Erythroblast (primary cell): ENCODE measurements around the gene STUB1.

ENCODE experiments used
- DNase-seq, 2 experiments: peaks; one replicate each; lab custom pipeline; 2025; lab: John Stamatoyannopoulos, UW
- GATA1 ChIP-seq: IDR thresholded peaks from 2 replicates; pipeline ENCODE4 v1.6.1; 2011; ENCODE audit warnings: low read depth, mild to moderate bottlenecking, control low read depth, low read length, moderate library complexity
- POLR2A ChIP-seq: IDR thresholded peaks from 2 replicates; pipeline ENCODE4 v1.6.1; 2011; ENCODE audit warnings: mild to moderate bottlenecking, low read length

Gene STUB1

GRCh38 chr16:725463-726187, 45.4 kb downstream of the STUB1 start:
- TF ChIP-seq GATA1 (no peak), POLR2A (no peak)
- DNase-seq = no peak

- TF ChIP-seq POLR2A (no peak), GATA1 (no peak)
- no peak for DNase-seq
Measured at GRCh38 chr16:726188-726437, 45.9 kb downstream of the STUB1 start.

GRCh38 chr16:726438-727290, 46.5 kb downstream of the STUB1 start, which contains the start of the genes CCDC78 and HAGHL:
Gene CCDC78 (minus strand): TSS chr16:726443. CDS start chr16:726367, 76 bp downstream.
Gene HAGHL (plus strand): TSS chr16:727106. CDS start chr16:727510, 404 bp downstream.
- TF ChIP-seq GATA1 = no peak
- TF ChIP-seq POLR2A = no peak
- peak; percentile 74 to 75 for DNase-seq

DNA sequence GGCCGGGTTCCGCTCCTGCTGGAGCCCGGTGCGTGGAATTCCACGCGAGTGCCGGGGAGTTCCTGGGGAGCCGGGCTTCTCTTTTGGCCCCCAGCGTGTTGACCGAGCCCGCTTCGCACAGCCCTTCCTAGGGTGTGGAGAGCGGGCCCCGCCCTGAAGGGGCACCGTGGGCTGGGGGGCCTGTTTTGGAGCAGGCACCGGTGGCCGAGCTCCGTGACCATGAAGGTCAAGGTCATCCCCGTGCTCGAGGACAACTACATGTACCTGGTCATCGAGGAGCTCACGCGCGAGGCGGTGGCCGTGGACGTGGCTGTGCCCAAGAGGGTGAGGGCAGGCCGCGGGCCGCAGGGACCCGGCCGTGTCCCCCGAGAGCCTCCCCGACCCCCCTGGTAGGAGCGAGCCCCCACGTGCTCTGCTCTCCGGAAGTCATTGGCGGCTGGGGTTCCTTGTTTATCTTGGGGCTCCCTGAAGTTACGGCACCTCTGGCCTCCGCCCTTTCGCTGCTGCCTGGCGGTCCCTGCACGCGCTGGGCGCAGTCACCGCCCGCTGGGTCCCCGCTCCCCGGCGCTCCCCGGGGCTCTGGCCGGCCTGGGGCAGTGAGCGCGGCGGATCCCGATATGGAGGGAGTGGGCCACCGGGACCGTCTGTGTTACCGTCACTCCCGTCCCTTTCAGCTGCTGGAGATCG, 47.2 kb downstream of the STUB1 start:
- peak; percentile 69 to 77 for DNase-seq

GRCh38 chr16:728131-728889, 48.1 kb downstream of the STUB1 start:
- TF ChIP-seq POLR2A (no peak), GATA1 (no peak)
- DNase-seq = peak; percentile 80 to 85

More for the DNA sequence above, 47.2 kb downstream of the STUB1 start:
- no peak for TF ChIP-seq POLR2A
- no peak for TF ChIP-seq GATA1

- DNase-seq = no peak
- no peak for TF ChIP-seq GATA1
- no peak for TF ChIP-seq POLR2A
Measured at GRCh38 chr16:728890-729744, 48.9 kb downstream of the STUB1 start.

DNA sequence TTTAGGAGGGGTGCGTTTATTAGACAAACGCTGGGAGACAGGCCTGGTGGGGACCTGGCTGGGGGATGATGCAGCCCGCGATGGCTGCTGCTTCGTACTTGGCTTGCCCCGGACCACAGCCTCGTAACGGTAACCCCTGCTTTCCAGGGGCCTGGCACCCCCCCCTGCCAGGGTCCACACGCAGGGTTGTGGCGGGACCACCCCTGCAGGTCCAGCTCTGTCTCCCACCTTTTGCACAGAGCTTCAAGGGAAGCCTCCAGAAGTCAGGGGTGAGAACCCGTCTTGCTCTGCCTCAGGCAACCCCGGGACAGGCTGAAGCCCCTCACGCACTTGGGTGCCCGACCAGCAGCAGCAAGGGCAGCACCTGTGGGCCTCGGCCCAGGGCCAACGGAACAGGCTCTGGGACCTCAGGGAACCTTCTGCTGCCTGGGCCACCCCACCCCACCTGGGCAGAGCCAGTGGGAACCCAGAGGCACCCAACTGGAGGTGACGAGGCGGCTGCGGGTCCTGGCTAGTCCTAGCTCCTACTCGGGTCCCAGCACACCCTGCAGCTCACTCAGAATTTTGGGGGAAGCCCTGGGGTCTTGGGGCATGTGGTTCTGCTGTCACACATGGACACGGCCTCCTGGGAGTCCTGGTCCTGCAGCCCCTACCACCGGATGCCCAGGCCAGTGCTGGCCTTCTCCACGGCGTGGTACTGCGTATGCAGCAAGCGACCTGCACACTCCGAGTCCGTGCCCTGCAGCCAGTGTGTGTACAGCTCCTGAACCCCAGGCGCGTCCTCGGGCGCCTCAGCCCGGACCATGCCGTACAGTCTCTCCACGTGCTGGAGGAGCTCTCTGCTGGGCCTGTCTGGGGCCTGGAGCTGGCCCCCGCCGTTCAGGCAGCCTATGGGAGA, 49.8 kb downstream of the STUB1 start:
- TF ChIP-seq GATA1 = no peak
- TF ChIP-seq POLR2A = peak; percentile 25
- DNase-seq = no peak

GRCh38 chr16:730666-731509, 50.7 kb downstream of the STUB1 start:
- no peak for DNase-seq
- TF ChIP-seq POLR2A (no peak), GATA1 (no peak)

- no peak for DNase-seq
- TF ChIP-seq GATA1 (no peak), POLR2A (no peak)
Measured at GRCh38 chr16:732332-732731, 52.1 kb downstream of the STUB1 start.
